Measurements from ENCODE around the gene SLC17A7.
A peak's percentile ranks its signal among the peaks of the same experiment; 100 is the strongest.

SLC17A7 gene

DNA sequence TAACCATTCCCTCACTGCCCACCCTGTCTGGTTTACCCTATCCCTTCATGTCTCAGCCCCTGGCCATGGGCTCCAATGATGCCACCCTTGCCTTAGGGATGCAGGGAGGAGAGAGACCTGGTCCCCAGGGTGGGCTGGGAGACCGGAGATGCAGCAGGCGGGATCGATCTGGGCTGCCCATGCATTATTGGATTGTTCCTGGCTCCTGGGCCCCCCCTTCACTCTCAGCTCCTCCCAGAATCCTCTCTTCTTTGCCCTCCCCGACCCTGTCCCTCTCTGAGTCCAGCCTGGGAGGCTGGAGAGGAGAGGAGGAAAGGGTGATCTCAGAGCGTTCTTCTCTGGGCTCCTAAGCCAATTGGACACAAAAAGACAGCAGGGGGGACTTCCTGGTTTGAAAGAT, 47.4 kb downstream of the SLC17A7 start:
- no peak for DNase-seq
- intact Hi-C loops (cut with DNase I) = loop anchor here (5.0 kb wide), 1 partner anchor 48 kb away; the partner anchor contains the start of gene SLC17A7

DNA sequence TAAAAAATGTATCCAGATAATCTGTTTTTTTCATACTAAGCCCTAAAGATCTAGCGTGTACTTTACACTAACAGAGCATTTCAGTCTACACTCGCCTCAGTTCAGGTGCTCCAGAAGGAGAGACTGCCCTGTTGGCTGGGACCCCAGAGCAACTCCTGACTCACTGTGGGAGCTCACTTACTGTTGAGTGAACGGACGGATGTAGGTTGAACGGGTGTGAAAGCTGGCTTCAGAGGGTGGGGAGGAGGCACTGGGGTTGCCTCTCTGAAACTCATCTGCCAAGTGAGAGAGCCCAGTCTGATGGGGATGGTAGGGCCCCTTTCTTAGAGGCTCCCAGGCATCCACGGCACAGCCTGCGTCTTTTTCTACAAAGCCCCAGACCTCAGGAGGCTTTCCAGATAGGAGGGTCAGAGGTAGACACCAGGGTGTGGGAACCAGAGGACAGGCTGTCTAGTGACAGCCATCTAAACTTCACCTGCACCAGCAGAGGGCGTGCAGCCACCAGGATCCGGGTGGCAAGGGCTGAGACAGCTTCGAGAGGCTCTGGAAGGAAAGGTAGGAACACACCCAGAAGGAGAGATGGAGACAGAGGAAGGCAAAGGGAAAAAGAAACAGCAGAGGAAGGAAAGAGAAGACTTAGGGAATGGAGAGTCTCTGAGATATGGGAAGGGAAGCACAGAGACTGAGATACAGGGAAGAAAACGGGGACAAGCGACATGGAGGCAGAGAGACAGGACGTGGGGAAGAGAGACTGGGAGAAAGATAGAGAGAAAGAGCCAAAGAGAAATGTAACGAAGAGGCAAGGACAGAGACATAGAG, 49.5 kb downstream of the SLC17A7 start:
- peak; percentile 50 to 88 (median 76) for DNase-seq
- intact Hi-C loops (cut with DNase I) = loop anchor here (5.0 kb wide), 1 partner anchor 51 kb away; the partner anchor contains the start of gene SLC17A7

DNA sequence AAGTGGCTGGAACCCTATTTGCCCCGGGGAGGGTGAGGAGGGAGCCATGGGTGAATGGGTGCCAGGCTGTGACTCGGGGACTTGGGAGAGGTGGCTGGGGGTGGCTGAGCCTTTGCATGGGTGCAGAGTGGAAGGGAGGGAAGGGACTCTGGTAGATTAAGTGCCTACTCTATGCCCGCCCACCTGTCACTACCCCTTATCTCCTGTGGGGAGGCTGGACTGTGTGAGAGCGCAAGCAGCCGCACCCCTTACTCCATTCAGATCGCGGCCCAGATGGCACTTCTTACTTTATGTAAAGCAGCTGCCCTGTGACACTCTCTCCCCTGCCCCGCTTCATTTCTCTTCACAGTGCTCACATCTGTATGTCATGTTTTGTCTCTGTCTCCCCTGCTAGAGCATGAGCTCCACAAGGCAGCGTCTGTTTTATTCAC, 50.4 kb downstream of the SLC17A7 start:
- intact Hi-C loops (cut with DNase I) = loop anchor here (5.0 kb wide), 1 partner anchor 51 kb away; the partner anchor contains the start of gene SLC17A7
- no peak for DNase-seq

DNA sequence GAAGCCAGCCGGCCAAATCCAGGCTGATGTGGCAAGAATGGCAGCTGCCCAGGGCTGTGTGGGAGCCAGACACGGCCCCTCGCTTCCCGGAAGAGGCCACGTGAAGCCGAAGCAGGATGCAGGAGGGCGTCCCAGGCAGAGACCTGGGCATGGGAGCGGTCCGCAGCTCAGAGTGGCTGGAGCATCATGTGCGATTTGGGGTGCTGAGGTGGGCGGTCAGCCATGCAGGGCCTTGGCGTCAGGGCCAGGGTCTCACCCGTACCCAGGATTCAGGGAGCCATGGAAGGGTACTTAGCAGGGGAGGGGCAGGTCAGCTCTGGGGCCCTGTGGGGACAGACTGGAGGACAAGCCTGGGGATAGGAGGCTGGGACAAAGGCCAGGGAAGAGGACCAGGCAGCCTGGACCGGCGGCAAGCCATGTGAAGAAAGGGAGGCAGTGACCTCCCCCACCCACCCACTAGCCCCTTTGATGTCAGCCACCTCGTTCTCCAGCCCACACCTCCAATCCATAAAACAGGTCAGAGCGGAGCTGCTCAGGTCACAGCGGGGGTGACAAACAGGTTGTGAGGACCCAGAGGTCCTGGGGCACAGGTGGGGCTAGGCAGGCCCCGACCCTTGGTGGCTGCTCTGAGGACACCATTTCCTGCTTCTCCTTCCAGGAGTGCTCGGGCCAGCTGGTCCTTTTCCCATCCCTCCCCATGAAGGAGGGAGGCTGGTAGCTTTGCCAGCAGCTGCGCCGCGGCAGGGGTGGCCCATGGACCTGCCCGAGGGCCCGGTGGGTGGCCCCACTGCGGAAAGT, 51.0 kb downstream of the SLC17A7 start:
- intact Hi-C loops (cut with DNase I) = loop anchor here (5.0 kb wide), 1 partner anchor 52 kb away; the partner anchor contains the start of gene SLC17A7
- no peak for DNase-seq

DNA sequence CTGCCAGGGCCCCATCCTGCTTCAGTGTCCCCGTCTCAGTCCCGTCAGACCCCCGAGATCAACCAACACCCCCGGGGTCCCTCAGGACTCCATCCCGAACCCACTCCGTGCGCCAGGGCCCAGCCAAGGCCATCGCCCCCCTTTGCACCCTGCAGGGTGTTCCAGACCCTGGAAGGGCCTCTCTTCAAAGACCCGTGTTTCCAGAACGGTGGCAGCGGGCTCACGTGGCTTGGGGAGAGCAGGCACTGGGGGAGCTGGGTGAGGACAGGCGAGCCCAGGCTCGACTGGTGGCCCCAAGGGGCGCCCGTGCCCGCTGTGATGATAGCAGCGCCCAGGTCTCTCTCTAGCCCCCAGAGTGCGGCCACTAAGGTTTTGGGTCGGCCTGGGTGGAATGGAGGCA, 51.9 kb downstream of the SLC17A7 start:
- intact Hi-C loops (cut with DNase I) = no loop called here
- DNase-seq = no peak

DNA sequence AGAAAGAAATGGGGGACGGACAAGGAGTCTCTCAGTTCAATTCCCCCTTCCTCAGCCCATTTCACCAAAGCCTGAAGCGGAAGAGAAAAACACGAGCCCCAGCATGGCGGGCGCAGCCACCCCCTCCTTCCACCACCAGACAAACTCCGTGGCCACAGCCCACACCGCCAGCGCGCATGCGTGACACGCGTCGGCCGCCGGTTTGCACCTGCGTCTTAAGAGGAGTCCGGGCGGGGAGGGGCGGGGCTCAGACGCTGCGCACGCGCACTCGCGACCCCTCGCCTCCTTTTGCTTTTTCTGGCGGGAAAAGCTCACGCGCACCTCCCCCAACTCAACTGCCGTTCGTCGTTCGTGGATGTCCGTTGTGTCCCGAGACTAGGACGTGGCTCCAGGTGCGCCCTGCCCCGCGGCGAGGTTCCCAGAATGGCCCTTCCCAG, 53.4 kb downstream of the SLC17A7 start, which contains the start of gene KASH5:
TSS of gene KASH5 (plus strand) at position 314 of the 437 bp plus-strand sequence. CDS start 2,635 bp downstream, outside the sequence.
- intact Hi-C loops (cut with DNase I) = no loop called here
- DNase-seq = peak in 35 of 42 donors; percentile 3 to 75 (median 48)

DNA sequence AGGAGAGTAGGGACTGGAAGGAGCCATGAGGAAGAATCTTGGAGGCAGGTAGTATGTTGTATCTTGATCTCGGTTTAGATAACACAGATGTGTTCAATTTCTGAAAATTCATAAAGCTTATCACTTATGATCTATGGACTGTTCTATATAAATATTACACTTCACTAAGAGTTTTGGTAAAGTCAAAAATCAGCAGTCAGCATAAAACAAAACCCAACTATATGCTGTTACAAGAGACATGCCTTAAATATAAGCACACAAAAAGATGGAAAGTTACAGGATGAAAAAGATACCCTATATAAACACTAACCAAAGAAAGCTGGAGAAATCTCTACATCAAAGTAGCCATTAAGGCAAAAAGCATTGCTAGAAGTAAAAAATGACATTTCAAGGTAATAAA, 57.7 kb downstream of the SLC17A7 start:
- intact Hi-C loops (cut with DNase I) = no loop called here
- no peak for DNase-seq

DNA sequence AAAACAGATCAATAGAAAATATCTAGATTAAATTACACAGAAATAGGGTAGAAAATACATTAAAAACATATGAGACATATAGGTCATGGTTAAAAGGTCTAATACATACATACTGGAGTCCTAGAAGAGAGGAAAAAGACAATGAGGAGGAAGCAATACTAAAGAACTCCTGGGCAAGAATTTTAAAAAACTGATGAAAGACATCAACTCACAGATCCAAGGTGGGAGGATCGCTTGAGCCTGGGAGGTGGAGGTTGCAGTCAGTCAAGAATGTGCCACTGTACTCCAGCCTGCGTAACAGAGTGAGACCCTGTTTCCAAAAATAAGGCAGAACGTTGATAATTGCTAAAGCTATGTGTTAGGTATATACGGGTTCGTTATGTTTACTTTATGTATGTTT, 58.7 kb downstream of the SLC17A7 start:
- intact Hi-C loops (cut with DNase I) = no loop called here
- no peak for DNase-seq

DNA sequence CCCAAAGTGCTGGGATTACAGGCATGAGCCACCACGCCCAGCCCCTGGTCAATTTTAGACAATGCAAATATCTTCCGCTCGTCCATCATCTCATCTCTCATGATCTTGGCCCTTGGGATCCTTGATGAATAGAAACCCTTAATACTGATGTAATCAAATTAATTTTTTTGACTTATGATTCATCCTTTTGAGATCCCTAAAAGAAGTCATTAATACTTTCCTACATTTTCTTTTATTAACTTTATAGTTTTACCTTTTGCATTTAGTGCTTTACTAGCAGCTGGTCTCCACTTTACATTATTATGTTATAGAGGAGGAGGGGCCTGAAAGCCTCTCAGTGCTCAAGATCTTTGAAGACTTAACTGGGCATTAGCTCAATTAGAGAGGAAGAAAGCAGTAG, 60.9 kb downstream of the SLC17A7 start:
- no peak for DNase-seq
- intact Hi-C loops (cut with DNase I) = no loop called here

Data from head of caudate nucleus (tissue), 42 donors.